ENCODE data around the gene ARGLU1.

DNA sequence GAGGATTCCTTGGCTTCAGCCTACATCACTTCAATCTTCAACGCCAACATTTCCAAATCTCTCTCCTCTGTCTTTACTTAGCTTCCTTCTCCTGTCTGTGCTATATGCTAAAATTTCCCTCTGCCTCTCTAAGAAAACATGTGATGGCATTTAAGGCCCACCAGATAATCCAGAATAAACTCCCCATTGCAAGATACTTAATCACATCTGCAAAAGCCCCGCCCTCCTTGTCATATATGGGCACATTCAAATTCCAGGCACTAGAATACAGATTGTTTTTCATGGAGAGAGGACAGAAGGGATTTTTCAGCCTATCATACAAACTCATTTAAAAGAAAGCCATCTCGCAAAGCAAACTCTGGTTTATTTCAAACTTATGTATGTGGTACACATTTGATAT is 16.2 kb downstream of the ARGLU1 start:
- TF ChIP-seq, protein P1, sequence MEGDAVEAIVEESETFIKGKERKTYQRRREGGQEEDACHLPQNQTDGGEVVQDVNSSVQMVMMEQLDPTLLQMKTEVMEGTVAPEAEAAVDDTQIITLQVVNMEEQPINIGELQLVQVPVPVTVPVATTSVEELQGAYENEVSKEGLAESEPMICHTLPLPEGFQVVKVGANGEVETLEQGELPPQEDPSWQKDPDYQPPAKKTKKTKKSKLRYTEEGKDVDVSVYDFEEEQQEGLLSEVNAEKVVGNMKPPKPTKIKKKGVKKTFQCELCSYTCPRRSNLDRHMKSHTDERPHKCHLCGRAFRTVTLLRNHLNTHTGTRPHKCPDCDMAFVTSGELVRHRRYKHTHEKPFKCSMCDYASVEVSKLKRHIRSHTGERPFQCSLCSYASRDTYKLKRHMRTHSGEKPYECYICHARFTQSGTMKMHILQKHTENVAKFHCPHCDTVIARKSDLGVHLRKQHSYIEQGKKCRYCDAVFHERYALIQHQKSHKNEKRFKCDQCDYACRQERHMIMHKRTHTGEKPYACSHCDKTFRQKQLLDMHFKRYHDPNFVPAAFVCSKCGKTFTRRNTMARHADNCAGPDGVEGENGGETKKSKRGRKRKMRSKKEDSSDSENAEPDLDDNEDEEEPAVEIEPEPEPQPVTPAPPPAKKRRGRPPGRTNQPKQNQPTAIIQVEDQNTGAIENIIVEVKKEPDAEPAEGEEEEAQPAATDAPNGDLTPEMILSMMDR (IDR thresholded peaks at IDR 0.05): no peak
- TF ChIP-seq POLR2AphosphoS5 (IDR thresholded peaks at IDR 0.05) (no peak), POLR2A (IDR thresholded peaks at IDR 0.05) (no peak)

Measured in stomach (tissue), 4 donors.